HepG2 (cell line): Measurements from ENCODE around the gene RAP2A. TPM values are rescaled to one million over a fixed set of nuclear protein-coding genes. Genes with fewer than 3 reads are reported as not detected.

Experiments
- ATAC-seq: fragments of 200-7000 bp; cut with Tn5 transposase; 3 replicates; pipeline ENCODE4 v1.9.1; 2020; ENCODE audit warnings: mild to moderate bottlenecking, moderate library complexity
- BruUV-seq: library from RNA; stranded (reverse); fragments of 400-500 nt; replicated peaks from 2 replicates; lab custom pipeline; 2021; lab: Mats Ljungman, UMichigan
- CTCF ChIA-PET: fragments of 300-600 bp; formaldehyde crosslinking; extraction: SDS; loops from one replicate; lab custom pipeline; 2021; ENCODE audit warnings: low total read pairs, inconsistent platforms, low intra/inter-chr PET ratio; lab: Yijun Ruan, JAX
- POLR2A ChIA-PET: fragments of 350-600 bp; sonication (Branson Sonifier 250); formaldehyde crosslinking; loops from one replicate; lab custom pipeline; 2020; ENCODE audit warnings: antibody characterized with exemption, inconsistent platforms; lab: Yijun Ruan, JAX
- DNase-seq: peaks from one replicate; pipeline ENCODE4 v3.0.0-alpha.2; 2015; ENCODE audit warnings: low spot score
- FAIRE-seq: peaks from 3 replicates; lab custom pipeline; 2011; peaks lifted over from hg19 to GRCh38; lab: Jason Lieb, UNC
- H2AFZ ChIP-seq: one replicate; pipeline ENCODE4 v1.6.1; 2011; ENCODE audit warnings: low read length, inconsistent platforms
- H3K27ac ChIP-seq: fragments of 300-600 bp; 3 replicates; pipeline ENCODE4 v1.8.0; 2011; ENCODE audit warnings: mixed run types, mild to moderate bottlenecking, mixed read lengths, low read length, inconsistent platforms; ENCODE audit not compliant: insufficient read depth; ENCODE audit errors: extremely low read length
- H3K27me3 ChIP-seq, 2 experiments: fragments of 200-600 bp in 1 of 2; 2 replicates in 1 of 2; 3 replicates in 1 of 2; pipeline versions ENCODE4 v1.6.0 to v1.8.0; 2011; ENCODE audit warnings: low read length in 2 of 2, mild to moderate bottlenecking in 2 of 2, moderate library complexity in 2 of 2, inconsistent platforms in 1 of 2; ENCODE audit not compliant: insufficient read depth in 2 of 2, control insufficient read depth in 1 of 2
- H3K36me3 ChIP-seq, 2 experiments: fragments of 200-600 bp in 1 of 2; replicated peaks in 1 of 2; 2 replicates in 1 of 2; 3 replicates in 1 of 2; pipeline versions ENCODE4 v1.5.1 to v1.8.0; 2011; ENCODE audit warnings: low read length in 2 of 2, inconsistent platforms in 1 of 2; ENCODE audit not compliant: insufficient read depth in 2 of 2, control insufficient read depth in 1 of 2
- H3K4me1 ChIP-seq: 2 replicates; pipeline ENCODE4 v1.5.1; 2012; ENCODE audit warnings: low read length, inconsistent platforms; ENCODE audit not compliant: insufficient read depth
- H3K4me2 ChIP-seq: 2 replicates; pipeline ENCODE4 v1.6.0; 2011; ENCODE audit warnings: low read depth, low read length, inconsistent platforms
- H3K4me3 ChIP-seq, 3 experiments: fragments of 200-600 bp in 1 of 3; sonication (generic), shearing (Covaris generic) in 1 of 3; replicated peaks in 1 of 3; 2 replicates each; pipeline ENCODE4 v1.5.1; 2011 to 2016; ENCODE audit warnings: low read length in 3 of 3, inconsistent platforms in 2 of 3, low read depth in 2 of 3, mild to moderate bottlenecking in 2 of 3, control low read depth in 1 of 3, mixed read lengths in 1 of 3; ENCODE audit not compliant: insufficient read depth in 1 of 3
- H3K79me2 ChIP-seq: one replicate; pipeline ENCODE4 v1.6.1; 2011; ENCODE audit warnings: low read length, inconsistent platforms; ENCODE audit not compliant: insufficient read depth
- H3K9ac ChIP-seq: 2 replicates; pipeline ENCODE4 v1.6.0; 2011; ENCODE audit warnings: mild to moderate bottlenecking, low read depth, low read length, inconsistent platforms; ENCODE audit not compliant: insufficient read depth
- H3K9me3 ChIP-seq: 2 replicates; pipeline ENCODE4 v1.5.1; 2012; ENCODE audit warnings: mild to moderate bottlenecking, low read length
- H4K20me1 ChIP-seq: 2 replicates; pipeline ENCODE4 v1.6.0; 2011; ENCODE audit warnings: inconsistent platforms, mild to moderate bottlenecking, low read length, moderate library complexity; ENCODE audit not compliant: insufficient read depth
- KDM1A ChIP-seq: IDR thresholded peaks from 2 replicates; pipeline ENCODE4 v1.6.1; 2016; ENCODE audit warnings: missing compliant biosample characterization
- MLLT10 ChIP-seq: sonication (generic); formaldehyde crosslinking; IDR thresholded peaks from 2 replicates; pipeline ENCODE4 v1.4.0; 2020; ENCODE audit warnings: missing genetic modification reagents
- RBM22 ChIP-seq: fragments of 200-400 bp; formaldehyde crosslinking; optimal IDR thresholded peaks from 2 replicates; pipeline ENCODE3; 2017; ENCODE audit warnings: mild to moderate bottlenecking, low read length, moderate library complexity
- TGIF2 ChIP-seq: IDR thresholded peaks from 2 replicates; pipeline ENCODE4 v1.6.1; 2016; ENCODE audit warnings: control low read depth, missing compliant biosample characterization
- WGBS: methylation state at CpG from one replicate; pipeline ENCODE4 v1.1.6; 2017; ENCODE audit warnings: low lambda C conversion rate; 5-methylcytosine and 5-hydroxymethylcytosine counted together
- in situ Hi-C: cut with HindIII; loops from 2 replicates; pipeline ENCODE4 v1.10.0; 2017; ENCODE audit warnings: low pct_unique_long_range_greater_than_20kb; ENCODE audit not compliant: extremely low pct_ligation_motif_present
- intact Hi-C: fragments of 100-400 bp; cut with micrococcal nuclease; formaldehyde crosslinking; loops from one replicate; pipeline ENCODE4 v1.10.0; 2022; ENCODE audit not compliant: unreplicated experiment
- polyA plus RNA-seq, 8 experiments: library from polyadenylated mRNA; depleted of rRNA in 3 of 8; stranded (reverse) in 7 of 8; unstranded in 1 of 8; fragments of >200 nt; fragmentation: Illumina TruSeq in 4 of 8; extraction: Trizol in 4 of 8; gene quantifications; 2 replicates each; pipeline versions ENCODE4 v1.2.1 to v1.2.3, GENCODE V29; 2011 to 2016; ENCODE audit warnings: low read depth in 4 of 8, missing spikeins in 1 of 8, mixed read lengths in 1 of 8; ENCODE audit not compliant: insufficient read depth in 1 of 8
- total RNA-seq, 5 experiments: library from RNA; depleted of rRNA; stranded (reverse); fragments of >200 nt; fragmentation: Illumina TruSeq; extraction: Trizol; gene quantifications; 2 replicates each; pipeline ENCODE4 v1.2.3, GENCODE V29; 2016; ENCODE audit warnings: low read depth in 1 of 5
- TF ChIP-seq, protein P1 (sequence below): sonication (generic); formaldehyde crosslinking; IDR thresholded peaks from 2 replicates; pipeline ENCODE4 v1.8.0; 2022; ENCODE audit warnings: mild to moderate bottlenecking, missing genetic modification reagents, moderate library complexity

Gene RAP2A
- total and polyA plus RNA-seq, 2 of the 13 experiments (the other 11 are each of a cell fraction or from before 2014, with no cell fraction given) = 9.9 to 23.1 TPM

DNA sequence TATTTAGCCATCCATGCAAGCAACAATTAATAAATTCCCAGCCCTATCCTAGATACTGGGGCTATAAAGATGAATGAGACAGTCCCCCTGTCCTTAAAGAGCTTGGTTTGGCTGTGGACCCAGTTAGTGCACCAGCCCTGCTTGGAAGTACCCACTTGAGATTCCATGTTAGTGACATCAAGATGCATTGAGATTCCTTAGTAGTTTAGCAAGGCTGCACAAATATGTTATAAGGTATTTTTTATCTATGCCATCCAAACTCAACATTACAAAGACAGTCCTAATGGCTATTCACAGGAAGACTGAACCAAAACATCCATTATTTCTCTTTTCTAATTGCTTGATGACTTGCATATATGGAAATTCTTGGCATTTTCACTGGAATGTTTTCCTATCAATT, 48.8 kb upstream of the RAP2A start:
- Histone ChIP-seq H3K27me3 (no peaks in the 10 kb centered on the region; a peak in 1 of 5 replicates), H3K27ac (no peak overlapping the region), H3K9me3 (no peaks in the 10 kb centered on the region), H3K36me3 (peaks cover 14 to 69% of the 10 kb centered on the region in 2 experiments)
- in situ Hi-C loops = no loop called here
- ChIA-PET POLR2A (no interaction called here), CTCF (no interaction called here)
- ATAC-seq = no peak
- TF ChIP-seq RBM22 (peak; percentile 57), MLLT10 (no peak)
- TF ChIP-seq, all 625 proteins: peak for 1
- no peak overlapping the region for H3K4me3 ChIP-seq
- intact Hi-C loops = no loop called here
- no peaks in the 10 kb centered on the region for H3K79me2 ChIP-seq
- H3K9ac ChIP-seq = no peak overlapping the region
- no peak overlapping the region for H3K4me2 ChIP-seq
- H3K4me1 ChIP-seq = no peaks in the 10 kb centered on the region
- no peak overlapping the region for H2AFZ ChIP-seq
- H4K20me1 ChIP-seq = peaks cover 10% of the 10 kb centered on the region; the same call in 1 of the 2 replicates
- BruUV-seq = no TSS peak
- DNase-seq = no peak
- FAIRE-seq = no peak

GRCh38 chr13:97385854-97386253, 48.1 kb upstream of the RAP2A start:
- no peak overlapping the region for H2AFZ ChIP-seq
- H3K4me3 ChIP-seq = no peak overlapping the region
- in situ Hi-C loops = no loop called here
- intact Hi-C loops = no loop called here
- no peak overlapping the region for H3K4me2 ChIP-seq
- no peak overlapping the region for H3K9ac ChIP-seq
- FAIRE-seq = no peak
- no peaks in the 10 kb centered on the region; a peak in 1 of 5 replicates for H3K27me3 ChIP-seq
- TF ChIP-seq KDM1A (CRISPR knock-in tag) (no peak), TGIF2 (CRISPR knock-in tag) (no peak), RBM22 (peak; percentile 63)
- TF ChIP-seq, protein P1, sequence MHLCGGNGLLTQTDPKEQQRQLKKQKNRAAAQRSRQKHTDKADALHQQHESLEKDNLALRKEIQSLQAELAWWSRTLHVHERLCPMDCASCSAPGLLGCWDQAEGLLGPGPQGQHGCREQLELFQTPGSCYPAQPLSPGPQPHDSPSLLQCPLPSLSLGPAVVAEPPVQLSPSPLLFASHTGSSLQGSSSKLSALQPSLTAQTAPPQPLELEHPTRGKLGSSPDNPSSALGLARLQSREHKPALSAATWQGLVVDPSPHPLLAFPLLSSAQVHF (CRISPR knock-in tag) = no peak
- DNase-seq = no peak
- WGBS = 99% methylated on average over 3 of the region's 3 CpGs
- ATAC-seq = no peak; the same call in 2 of the 3 replicates
- H3K9me3 ChIP-seq = no peaks in the 10 kb centered on the region
- H3K4me1 ChIP-seq = no peaks in the 10 kb centered on the region
- no peak overlapping the region for H3K27ac ChIP-seq
- ChIA-PET POLR2A (no interaction called here), CTCF (no interaction called here)
- BruUV-seq = no TSS peak
- peaks cover 13 to 69% of the 10 kb centered on the region in 2 experiments for H3K36me3 ChIP-seq
- peaks cover 7% of the 10 kb centered on the region; the same call in 1 of the 2 replicates for H4K20me1 ChIP-seq
- H3K79me2 ChIP-seq = no peaks in the 10 kb centered on the region
